Immature natural killer cell (primary cell): ENCODE measurements around the gene RMND1. TPM values are rescaled to one million over a fixed set of nuclear protein-coding genes. Genes with fewer than 3 reads are reported as not detected.
"Not testable (repeated sequence)": the region's sequence is repeated elsewhere in the genome, so short reads cannot be mapped to it uniquely, and the experiment has no call there.

Experiments used
- DNase-seq, 3 donors: peaks; one replicate each; pipeline ENCODE4 v3.0.0; 2022; ENCODE audit warnings: mixed read lengths in 1 of 3
- H3K27ac Mint-ChIP-seq, 6 donors: one replicate each; pipeline ENCODE4 v1.8.0; 2020; ENCODE audit warnings: mixed read lengths in 6 of 6, mild to moderate bottlenecking in 5 of 6, inconsistent platforms in 4 of 6, moderate library complexity in 3 of 6
- H3K27me3 Mint-ChIP-seq, 3 donors: one replicate each; pipeline ENCODE4 v1.8.0; 2020 to 2021; ENCODE audit warnings: low read depth in 3 of 3, mild to moderate bottlenecking in 3 of 3, mixed read lengths in 3 of 3, moderate library complexity in 3 of 3, inconsistent platforms in 1 of 3
- H3K36me3 Mint-ChIP-seq, 3 donors: one replicate each; pipeline ENCODE4 v1.8.0; 2020; ENCODE audit warnings: mixed read lengths in 3 of 3, inconsistent platforms in 2 of 3, mild to moderate bottlenecking in 2 of 3
- H3K4me1 Mint-ChIP-seq, 2 donors: one replicate each; pipeline ENCODE4 v1.8.0; 2020; ENCODE audit warnings: inconsistent platforms in 2 of 2, mild to moderate bottlenecking in 2 of 2, mixed read lengths in 2 of 2, moderate library complexity in 1 of 2
- H3K4me3 Mint-ChIP-seq, 5 donors: one replicate each; pipeline ENCODE4 v1.8.0; 2020; ENCODE audit warnings: mild to moderate bottlenecking in 5 of 5, mixed read lengths in 5 of 5, inconsistent platforms in 3 of 5, moderate library complexity in 3 of 5
- H3K9me3 Mint-ChIP-seq, 6 donors: one replicate each; pipeline ENCODE4 v1.8.0; 2020; ENCODE audit warnings: mild to moderate bottlenecking in 6 of 6, mixed read lengths in 6 of 6, inconsistent platforms in 4 of 6, moderate library complexity in 3 of 6
- polyA plus RNA-seq, 3 donors: library from polyadenylated mRNA; unstranded; fragments of 300-500 nt; fragmentation: Illumina TruSeq; gene quantifications; one replicate each; pipeline ENCODE4 v1.2.3, GENCODE V29; 2021

Gene RMND1
- polyA plus RNA-seq, 3 donors from 2014 or later = 6.4 to 13.3 (median 7.5) TPM

GRCh38 chr6:151481786-151482185 is 29.9 kb upstream of the RMND1 start:
- Mint-ChIP-seq H3K4me1 (peaks cover 16 to 19% of the 10 kb centered on the region in 2 donors), H3K27ac (peak overlapping the region; percentile 33 to 93 (median 78))

DNA sequence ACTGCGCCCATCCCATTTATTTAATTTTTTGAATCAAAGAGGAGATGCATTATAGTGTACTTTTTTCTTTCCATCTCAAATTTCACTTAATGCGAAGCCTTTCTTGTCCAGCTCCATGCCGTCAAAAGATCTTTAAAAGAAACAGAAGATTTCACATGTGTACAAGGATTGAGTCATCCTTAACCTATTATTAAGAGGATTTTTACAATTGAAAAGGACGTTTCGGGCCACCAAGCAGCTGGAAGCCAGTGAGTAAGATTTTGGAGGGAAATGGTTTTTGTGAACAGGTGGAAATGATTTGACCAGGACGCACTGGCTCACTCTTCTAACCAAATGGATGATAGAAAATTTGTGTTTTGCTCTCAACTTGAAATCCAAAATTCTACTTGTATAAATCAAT is 26.7 kb upstream of the RMND1 start:
- DNase-seq = no peak
- H3K27ac Mint-ChIP-seq = no peak overlapping the region
- H3K27me3 Mint-ChIP-seq = no peaks in the 10 kb centered on the region
- H3K9me3 Mint-ChIP-seq = no peaks in the 10 kb centered on the region
- H3K4me3 Mint-ChIP-seq = no peak overlapping the region
- H3K4me1 Mint-ChIP-seq = peaks cover 21 to 29% of the 10 kb centered on the region in 2 donors
- H3K36me3 Mint-ChIP-seq = no peaks in the 10 kb centered on the region

More at GRCh38 chr6:151481786-151482185, 29.9 kb upstream of the RMND1 start:
- Mint-ChIP-seq H3K36me3 (peaks cover 0 to 4% (median 0%) of the 10 kb centered on the region in 3 donors), H3K9me3 (no peaks in the 10 kb centered on the region), H3K27me3 (no peaks in the 10 kb centered on the region), H3K4me3 (peak overlapping the region in 4 of 5 donors; percentile 15 to 59 (median 51))
- DNase-seq = no peak

DNA sequence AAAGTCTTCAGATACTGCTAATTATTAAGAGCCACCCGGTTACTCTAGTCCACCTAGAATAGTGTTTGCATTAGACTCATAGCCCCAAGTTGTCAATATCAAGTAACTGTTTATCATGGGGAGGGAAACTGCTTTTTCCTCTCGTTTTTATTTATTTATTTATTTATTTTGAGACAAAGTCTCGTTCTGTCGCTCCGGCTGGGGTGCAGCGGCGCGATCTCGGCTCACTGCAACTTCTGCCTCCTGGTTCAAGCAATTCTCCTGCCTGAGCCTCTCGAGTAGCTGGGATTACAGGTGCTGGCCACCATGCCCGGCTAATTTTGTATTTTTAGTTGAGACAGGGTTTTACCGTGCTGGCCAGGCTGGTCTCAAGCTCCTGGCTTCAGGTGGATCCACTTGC is 25.8 kb upstream of the RMND1 start:
- Mint-ChIP-seq H3K27ac (no peak overlapping the region), H3K4me3 (no peak overlapping the region), H3K9me3 (no peaks in the 10 kb centered on the region), H3K4me1 (peaks cover 21 to 28% of the 10 kb centered on the region in 2 donors), H3K27me3 (no peaks in the 10 kb centered on the region), H3K36me3 (no peaks in the 10 kb centered on the region)
- no peak for DNase-seq

DNA sequence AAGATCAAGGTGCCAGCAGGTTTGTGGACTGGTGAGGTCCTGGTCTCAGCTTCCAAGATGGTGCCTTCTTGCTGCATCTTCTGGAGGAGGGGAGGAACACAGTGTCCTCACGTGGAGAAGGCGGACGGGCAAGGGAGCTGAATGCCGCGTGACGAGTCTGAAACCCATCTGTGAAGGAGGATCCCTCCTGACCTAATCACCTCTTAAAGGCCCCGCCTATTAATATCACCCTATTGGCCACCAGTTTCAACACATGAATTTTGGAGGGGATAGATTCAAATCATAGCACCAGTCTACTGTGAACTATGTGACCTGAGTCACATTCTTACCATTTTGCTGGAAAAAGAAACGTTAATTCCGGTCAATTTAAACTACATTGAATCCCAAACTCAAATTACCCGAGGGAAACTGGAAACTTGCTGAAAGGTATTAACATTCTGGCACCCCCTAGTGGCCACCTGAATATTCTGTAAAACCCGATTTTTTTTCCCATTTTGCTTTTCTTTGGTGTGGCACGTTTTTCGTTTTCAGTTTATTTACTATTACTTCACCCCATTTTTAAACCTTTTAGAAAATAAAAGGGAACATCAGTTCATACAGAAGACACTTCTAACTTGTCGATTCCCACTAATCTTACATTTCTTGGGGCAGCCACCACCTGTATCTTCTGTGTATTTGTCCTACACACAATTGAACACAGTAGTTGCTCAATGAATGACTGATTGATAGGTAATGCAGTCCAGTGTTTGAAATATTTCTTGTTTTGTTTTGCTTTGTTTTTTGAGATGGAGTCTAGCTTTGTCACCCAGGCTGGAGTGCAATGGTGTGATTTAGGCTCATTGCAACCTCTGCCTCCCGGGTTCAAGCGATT is 24.0 kb upstream of the RMND1 start:
- DNase-seq = peak; percentile 40 to 48 (median 47)
- no peaks in the 10 kb centered on the region for H3K27me3 Mint-ChIP-seq
- no peaks in the 10 kb centered on the region for H3K9me3 Mint-ChIP-seq
- no peak overlapping the region for H3K27ac Mint-ChIP-seq
- H3K4me3 Mint-ChIP-seq = peak overlapping the region in 3 of 5 donors; percentile 43 to 56 (median 53)
- H3K36me3 Mint-ChIP-seq = no peaks in the 10 kb centered on the region
- peaks cover 6 to 9% of the 10 kb centered on the region in 2 donors for H3K4me1 Mint-ChIP-seq

- Mint-ChIP-seq H3K4me3 (no peak overlapping the region), H3K36me3 (peaks cover 13 to 32% (median 19%) of the 10 kb centered on the region in 3 donors), H3K27ac (peak overlapping the region in 1 of 6 donors; percentile 6), H3K4me1 (peaks cover 0 to 5% of the 10 kb centered on the region in 2 donors), H3K27me3 (no peaks in the 10 kb centered on the region), H3K9me3 (no peaks in the 10 kb centered on the region)
- DNase-seq = no peak
Observed at GRCh38 chr6:151464702-151465101, 12.8 kb upstream of the RMND1 start.

- no peak overlapping the region for H3K4me3 Mint-ChIP-seq
- no peaks in the 10 kb centered on the region for H3K9me3 Mint-ChIP-seq
- H3K27me3 Mint-ChIP-seq = no peaks in the 10 kb centered on the region
- no peak overlapping the region for H3K27ac Mint-ChIP-seq
- H3K36me3 Mint-ChIP-seq = peaks cover 16 to 24% (median 16%) of the 10 kb centered on the region in 3 donors
- DNase-seq = no peak
- H3K4me1 Mint-ChIP-seq = peaks cover 0 to 5% of the 10 kb centered on the region in 2 donors
Observed at GRCh38 chr6:151461673-151462072, 9.7 kb upstream of the RMND1 start.

DNA sequence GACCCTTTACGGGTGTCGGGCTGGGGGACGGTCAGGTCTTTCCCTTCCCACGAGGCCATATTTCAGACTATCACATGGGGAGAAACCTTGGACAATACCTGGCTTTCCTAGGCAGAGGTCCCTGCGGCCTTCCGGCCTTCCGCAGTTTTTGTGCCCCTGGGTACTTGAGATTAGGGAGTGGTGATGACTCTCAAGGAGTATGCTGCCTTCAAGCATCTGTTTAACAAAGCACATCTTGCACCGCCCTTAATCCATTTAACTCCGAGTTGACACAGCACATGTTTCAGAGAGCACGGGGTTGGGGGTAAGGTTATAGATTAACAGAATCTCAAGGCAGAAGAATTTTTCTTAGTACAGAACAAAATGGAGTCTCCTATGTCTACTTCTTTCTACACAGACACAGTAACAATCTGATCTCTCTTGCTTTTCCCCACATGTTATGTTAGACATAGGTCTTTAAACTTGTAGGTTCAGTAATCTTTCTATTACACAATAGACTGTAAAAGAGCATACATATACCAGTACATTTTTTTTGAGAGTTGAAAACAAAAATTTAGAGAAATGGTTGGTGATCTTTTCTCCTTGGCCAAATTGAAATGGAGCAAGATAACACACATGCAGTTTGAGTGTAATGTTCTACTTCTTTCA is 3.9 kb upstream of the RMND1 start:
- Mint-ChIP-seq H3K27me3 (peaks cover 10 to 14% (median 11%) of the 10 kb centered on the region in 3 donors), H3K4me1 (peaks cover 33 to 48% of the 10 kb centered on the region in 2 donors)
- not testable (repeated sequence) for DNase-seq, H3K36me3 Mint-ChIP-seq, H3K27ac Mint-ChIP-seq, H3K4me3 Mint-ChIP-seq, H3K9me3 Mint-ChIP-seq

GRCh38 chr6:151452750-151453427 is 963 bp upstream of the RMND1 start:
- peaks cover 0 to 3% (median 3%) of the 10 kb centered on the region in 3 donors for H3K36me3 Mint-ChIP-seq
- peak overlapping the region; percentile 86 to 96 (median 94) for H3K27ac Mint-ChIP-seq
- H3K4me1 Mint-ChIP-seq = peaks cover 39 to 61% of the 10 kb centered on the region in 2 donors
- no peak for DNase-seq
- peaks cover 10 to 16% (median 11%) of the 10 kb centered on the region in 3 donors for H3K27me3 Mint-ChIP-seq
- H3K9me3 Mint-ChIP-seq = no peaks in the 10 kb centered on the region
- H3K4me3 Mint-ChIP-seq = peak overlapping the region; percentile 89 to 98 (median 96)

DNA sequence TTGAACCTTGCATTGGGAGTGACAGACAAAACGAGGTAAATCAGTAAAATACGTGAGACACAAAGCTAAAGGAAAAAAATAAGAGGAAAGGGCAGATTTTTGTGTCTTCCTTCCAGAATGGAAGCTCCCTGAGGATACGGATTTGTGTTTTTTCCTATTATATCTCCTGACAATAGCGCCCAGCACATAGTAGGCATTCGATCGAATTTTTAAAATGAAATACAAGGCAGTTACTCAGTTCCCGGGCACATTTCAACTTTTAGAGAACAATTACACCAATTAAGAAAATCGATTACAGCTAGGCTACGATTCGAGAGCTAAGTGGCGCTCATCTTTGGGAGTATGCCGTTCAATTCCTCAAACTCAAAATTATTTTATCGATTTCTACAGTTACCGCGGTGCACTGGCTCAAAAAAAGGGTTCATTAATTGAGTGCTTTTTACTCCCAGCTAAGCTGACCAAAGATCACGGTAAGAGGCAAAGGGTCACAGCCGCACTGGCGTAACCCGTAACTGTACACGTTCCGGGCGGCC is 443 bp downstream of the RMND1 start:
- no peak for DNase-seq

GRCh38 chr6:151450928-151451327 is 998 bp downstream of the RMND1 start:
- not testable (repeated sequence) for H3K36me3 Mint-ChIP-seq, DNase-seq, H3K9me3 Mint-ChIP-seq
- Mint-ChIP-seq H3K4me3 (peak overlapping the region; percentile 89 to 98 (median 96)), H3K27me3 (peaks cover 10 to 16% (median 11%) of the 10 kb centered on the region in 3 donors), H3K27ac (peak overlapping the region in 5 of 6 donors; percentile 82 to 96 (median 93)), H3K4me1 (peaks cover 39 to 57% of the 10 kb centered on the region in 2 donors)

More for the DNA sequence above, 443 bp downstream of the RMND1 start:
- peak overlapping the region; percentile 82 to 96 (median 94) for H3K27ac Mint-ChIP-seq
- peaks cover 39 to 61% of the 10 kb centered on the region in 2 donors for H3K4me1 Mint-ChIP-seq
- H3K27me3 Mint-ChIP-seq = peaks cover 10 to 16% (median 11%) of the 10 kb centered on the region in 3 donors
- peaks cover 0 to 3% (median 0%) of the 10 kb centered on the region in 3 donors for H3K36me3 Mint-ChIP-seq
- H3K9me3 Mint-ChIP-seq = no peaks in the 10 kb centered on the region
- H3K4me3 Mint-ChIP-seq = peak overlapping the region; percentile 89 to 98 (median 96)

DNA sequence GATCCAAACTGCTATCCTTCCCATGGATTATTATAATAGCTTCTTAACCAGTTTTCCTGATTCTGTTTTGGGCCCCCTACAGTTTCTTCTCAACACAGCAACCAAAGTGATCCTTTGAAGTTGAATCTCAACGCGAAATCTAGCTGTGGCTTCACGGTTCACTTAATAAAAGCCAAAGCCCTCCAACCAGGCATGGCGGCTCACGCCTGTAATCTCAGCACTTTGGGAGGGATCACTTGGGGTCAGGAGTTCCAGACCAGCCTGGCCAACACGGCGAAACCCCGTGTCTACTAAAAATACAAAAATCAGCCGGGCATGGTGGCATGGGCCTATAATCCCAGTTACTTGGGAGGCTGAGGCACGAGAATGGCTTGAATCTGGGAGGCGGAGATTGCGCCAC is 3.3 kb downstream of the RMND1 start:
- peaks cover 27 to 42% of the 10 kb centered on the region in 2 donors for H3K4me1 Mint-ChIP-seq
- no peak for DNase-seq
- H3K27me3 Mint-ChIP-seq = peaks cover 10 to 16% (median 11%) of the 10 kb centered on the region in 3 donors
- H3K27ac Mint-ChIP-seq = no peak overlapping the region
- peaks cover 0 to 5% (median 3%) of the 10 kb centered on the region in 3 donors for H3K36me3 Mint-ChIP-seq
- no peak overlapping the region for H3K4me3 Mint-ChIP-seq
- no peaks in the 10 kb centered on the region for H3K9me3 Mint-ChIP-seq

- peaks cover 0 to 7% (median 6%) of the 10 kb centered on the region in 3 donors for H3K36me3 Mint-ChIP-seq
- no peak for DNase-seq
- H3K4me3 Mint-ChIP-seq = no peak overlapping the region
- H3K27ac Mint-ChIP-seq = peak overlapping the region in 1 of 6 donors; percentile 73
- H3K9me3 Mint-ChIP-seq = no peaks in the 10 kb centered on the region
- peaks cover 18 to 34% of the 10 kb centered on the region in 2 donors for H3K4me1 Mint-ChIP-seq
- peaks cover 4 to 8% (median 8%) of the 10 kb centered on the region in 3 donors for H3K27me3 Mint-ChIP-seq
Observed at GRCh38 chr6:151447237-151447636, 4.7 kb downstream of the RMND1 start.

DNA sequence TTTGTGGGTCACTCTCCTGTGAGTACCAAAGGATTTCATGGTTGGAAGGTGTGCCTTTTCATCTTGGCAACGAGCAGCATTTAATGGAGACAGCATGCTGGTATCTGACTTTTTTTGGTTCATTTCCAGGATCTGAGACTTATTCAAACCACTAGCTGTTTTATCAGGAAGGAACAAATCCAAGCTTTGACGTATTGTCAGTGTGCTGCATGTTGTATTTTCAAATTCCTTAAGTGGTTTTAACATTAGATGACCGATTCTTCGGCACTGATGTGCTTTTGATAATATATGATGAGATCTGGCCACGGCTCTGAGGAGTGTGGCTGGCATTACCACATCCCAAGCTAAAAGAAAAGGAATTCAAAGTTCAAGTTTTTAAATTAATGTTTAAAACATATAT is 6.4 kb downstream of the RMND1 start:
- Mint-ChIP-seq H3K4me3 (no peak overlapping the region), H3K36me3 (peaks cover 0 to 7% (median 6%) of the 10 kb centered on the region in 3 donors), H3K27me3 (peaks cover 0 to 2% (median 0%) of the 10 kb centered on the region in 3 donors), H3K9me3 (no peaks in the 10 kb centered on the region), H3K4me1 (peaks cover 18 to 36% of the 10 kb centered on the region in 2 donors), H3K27ac (no peak overlapping the region)
- DNase-seq = no peak
